NOMO-1 treated with DMSO at 0.1 percent for 48 hours (cell line): Measurements from ENCODE around the gene ATP1B4.
"Not testable (repeated sequence)": the region's sequence is repeated elsewhere in the genome, so short reads cannot be mapped to it uniquely, and the experiment has no call there.

ENCODE experiments used
- DNase-seq: peaks from one replicate; lab custom pipeline; 2025; ENCODE audit not compliant: unreplicated experiment; lab: John Stamatoyannopoulos, UW

Gene ATP1B4

DNA sequence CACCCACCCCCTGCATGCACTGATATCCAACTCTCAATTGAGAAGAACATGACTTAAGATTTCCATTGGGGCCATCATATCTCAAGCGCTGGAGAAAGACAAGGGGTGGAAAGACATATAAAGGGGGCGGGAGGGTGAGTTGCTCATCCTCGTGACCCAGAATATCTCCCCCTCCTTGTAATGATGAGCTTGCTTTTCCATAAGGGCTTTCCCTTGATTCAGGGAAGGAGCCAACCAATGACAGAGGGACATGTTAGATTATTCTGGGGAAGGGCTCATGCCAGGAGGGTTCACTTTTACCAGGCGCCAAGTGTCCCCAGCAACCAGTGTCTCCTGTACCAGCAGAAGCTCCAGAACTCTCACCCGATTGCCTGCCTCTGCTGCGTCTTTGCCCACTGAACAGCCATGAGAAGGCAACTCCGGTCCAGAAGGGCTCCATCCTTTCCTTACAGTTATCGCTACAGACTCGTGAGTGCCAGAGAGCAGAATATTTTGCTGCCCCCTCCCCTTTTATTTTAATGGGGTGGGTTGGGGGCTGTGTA, at the start of gene ATP1B4:
ATP1B4 (plus strand) TSS at position 326 of the 542 bp plus-strand sequence; CDS start at position 406, 80 bp downstream.
- no peak for DNase-seq

DNA sequence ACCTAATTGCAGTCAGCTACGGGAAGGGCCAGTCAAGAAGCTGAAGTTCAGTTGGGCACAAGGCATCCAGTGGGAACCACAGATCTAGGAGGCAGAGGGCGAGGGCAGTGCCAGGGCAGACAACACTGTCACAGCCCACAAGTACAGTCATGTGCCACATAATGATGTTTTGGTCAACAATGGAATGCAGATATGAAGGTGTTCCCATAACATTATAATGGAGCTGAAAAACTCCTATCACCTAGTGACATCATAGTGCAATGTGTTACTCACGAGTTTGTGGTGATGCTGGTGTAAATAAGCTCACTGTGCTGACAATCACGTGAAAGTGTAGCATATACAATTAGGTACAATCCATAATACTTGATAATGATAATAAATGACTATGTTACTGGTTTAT, 46.1 kb upstream of the ATP1B4 start:
- no peak for DNase-seq

DNA sequence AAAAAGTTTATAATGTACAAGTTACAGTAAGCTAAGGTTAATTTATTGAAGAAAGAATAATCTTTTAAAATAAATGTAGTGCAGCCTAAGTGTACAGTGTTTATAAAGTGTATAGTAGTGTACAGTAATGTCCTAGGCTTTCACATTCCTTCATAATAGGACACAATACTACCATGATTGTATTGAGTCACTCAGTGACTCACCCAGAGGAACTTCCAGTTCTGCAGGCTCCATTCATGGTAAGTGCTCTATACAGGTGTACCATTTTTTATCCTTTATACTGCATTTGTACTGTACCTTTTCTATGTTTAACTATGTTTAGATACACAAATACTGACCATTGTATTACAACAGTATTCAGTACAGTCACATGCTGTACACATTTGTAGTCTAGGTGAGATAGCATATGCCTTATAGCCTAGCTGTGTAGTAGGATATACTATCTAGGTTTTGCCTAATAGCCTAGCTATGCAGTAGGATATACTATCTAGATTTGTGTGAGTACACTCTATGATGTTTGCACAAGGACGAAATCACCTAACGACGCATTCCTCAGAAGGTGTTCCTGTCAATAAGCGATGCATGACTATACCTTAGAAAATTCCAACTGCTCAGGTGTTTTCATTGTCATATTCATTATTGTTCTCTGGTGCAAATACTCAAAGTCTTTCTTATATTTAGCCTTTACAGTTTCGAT, 45.2 kb upstream of the ATP1B4 start:
- no peak for DNase-seq

DNA sequence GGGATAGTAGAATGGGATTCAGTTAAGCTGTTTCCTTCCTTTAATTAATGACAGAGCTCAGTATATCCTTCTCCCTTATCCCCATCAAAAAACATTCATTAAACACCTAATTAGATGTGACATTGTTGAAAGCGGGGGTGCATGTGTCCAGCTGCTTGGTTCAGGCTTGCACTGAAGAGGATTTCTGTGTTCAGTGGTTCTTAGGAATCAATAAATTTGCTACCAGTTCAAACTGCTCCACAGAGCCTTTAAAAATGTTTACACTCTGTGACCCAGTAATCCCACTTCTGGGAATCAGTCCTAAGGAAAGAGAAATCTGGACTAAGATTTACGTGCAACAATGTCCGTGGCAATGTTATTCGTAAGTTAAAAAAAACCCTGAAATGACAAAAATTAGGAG, 43.5 kb upstream of the ATP1B4 start:
- DNase-seq: no peak

DNA sequence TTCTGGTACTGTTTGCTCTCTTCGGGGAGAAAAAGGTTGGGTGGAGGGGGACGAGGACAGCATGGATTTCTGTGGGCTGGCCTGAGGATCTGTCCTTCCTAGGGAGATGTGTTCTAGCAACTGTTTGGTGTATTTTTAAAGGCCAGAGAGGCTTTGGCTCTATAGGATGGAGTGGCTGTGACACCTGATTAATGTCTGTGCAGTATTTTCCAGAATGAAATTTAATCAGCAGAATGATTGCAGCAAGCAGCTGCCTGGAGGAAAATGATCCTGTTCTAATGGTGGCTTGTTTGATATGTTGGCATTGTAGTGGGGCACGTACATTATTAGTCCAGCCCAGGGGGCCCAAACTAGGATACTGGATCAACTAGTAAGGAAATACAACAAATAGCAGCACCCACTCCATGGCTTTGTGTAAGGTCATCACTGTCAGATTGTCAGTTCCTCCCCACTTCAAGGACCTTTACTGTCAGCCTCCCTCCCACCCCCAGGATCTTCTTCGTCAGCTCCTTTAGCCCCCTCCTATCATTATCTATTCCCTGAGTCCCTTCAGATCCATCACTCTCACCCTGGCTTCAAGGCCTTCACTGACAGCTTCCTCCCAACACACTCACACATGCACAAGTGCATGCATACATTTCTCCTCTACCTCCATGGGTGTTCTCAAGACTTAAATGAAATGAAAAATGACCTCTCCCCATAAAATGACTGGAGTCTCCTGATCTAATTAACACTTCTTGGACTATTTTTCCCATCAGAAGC, 40.2 kb upstream of the ATP1B4 start:
- DNase-seq: no peak

DNA sequence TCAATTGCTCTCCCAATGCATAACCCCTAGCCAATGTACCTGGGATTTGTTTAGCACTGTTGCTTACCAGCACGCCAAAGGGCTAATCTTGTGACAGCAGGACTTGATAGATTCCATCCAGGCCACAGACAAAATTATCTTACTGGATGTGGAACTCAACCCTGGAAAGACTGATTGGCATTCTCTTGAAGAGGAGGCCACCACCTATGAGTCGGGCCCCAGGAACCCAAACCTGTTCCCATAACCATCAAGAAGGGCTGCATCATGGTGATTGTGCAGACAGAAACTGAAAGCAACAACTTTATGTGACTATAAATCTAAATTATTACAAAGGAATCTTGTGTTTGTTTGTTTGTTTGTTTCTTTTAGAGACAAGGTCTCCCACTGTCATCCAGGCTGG, 30.8 kb upstream of the ATP1B4 start:
- DNase-seq: no peak

DNA sequence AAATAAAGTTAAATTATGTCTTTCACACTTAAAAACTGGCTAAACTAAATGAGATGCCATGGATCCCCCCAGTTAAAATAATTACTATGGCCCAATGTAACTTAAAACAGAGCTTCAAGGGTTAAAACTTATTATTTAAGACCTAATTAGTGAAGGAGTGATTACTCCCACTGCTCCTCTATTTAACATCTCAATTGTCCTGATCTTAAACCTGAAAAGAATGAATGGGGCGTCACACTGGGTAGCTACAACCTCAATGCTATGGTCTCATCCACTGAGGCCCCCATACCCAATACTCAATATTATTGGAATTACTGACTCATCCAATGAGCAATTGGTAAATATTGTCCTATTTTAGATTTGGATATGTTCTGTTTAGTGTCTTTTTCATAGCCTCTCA, 29.5 kb upstream of the ATP1B4 start:
- DNase-seq: no peak

DNA sequence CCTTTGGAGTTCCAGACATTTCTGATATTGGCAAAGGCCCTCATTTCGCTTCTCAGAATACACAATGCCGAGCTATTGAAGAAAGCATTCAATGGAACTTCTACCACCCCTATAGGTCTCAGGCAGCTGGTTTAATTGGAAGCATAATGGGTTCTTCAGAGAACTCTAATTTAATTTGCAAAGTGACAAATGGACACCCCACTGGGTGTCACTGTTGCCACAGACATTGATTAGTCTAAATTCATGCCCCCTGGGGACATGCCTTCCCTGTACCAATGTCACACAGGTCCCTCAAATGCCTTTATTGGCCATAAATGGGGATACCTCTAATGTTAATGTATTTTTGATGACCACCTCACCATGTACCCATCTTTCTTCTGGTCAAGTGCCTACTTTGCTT, 27.7 kb upstream of the ATP1B4 start:
- DNase-seq: no peak

DNA sequence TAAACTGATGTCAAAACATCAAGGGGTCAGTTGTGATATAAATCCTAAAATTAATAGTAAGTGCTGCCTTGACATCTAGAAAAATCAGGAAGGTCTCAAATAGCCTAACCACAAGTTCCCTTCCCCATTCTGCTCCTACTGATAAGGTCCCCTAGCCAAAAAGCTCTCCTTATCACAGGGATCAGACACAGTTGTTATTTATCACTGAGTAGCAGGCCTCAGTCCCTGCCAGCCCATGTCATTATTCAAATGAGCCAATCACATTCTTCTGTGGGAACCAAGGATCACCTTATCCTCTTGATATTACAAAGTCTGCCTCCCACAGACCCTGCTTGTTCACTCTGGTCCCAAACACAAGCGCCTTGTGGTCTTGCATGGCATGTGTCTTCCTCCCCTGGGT, 27.3 kb upstream of the ATP1B4 start:
- no peak for DNase-seq

DNA sequence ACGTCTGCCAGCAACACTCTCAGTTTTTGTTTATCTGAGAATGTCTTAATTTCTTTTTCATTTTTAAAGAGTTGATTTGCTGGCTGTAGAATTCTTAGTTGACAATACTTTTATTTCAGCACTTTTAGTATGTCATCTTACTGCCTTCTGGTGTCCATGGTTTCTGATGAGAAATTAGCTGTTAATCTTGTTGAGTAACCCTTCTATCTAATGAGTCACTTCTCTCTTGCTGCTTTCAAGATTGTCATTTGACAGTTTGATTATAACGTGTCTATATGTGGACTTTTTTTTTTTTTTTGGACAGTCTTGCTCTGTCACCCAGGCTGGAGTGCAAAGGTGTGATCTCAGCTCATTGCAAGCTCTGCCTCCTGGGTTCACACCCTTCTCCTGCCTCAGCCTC, 26.6 kb upstream of the ATP1B4 start:
- peak; percentile 57 for DNase-seq

DNA sequence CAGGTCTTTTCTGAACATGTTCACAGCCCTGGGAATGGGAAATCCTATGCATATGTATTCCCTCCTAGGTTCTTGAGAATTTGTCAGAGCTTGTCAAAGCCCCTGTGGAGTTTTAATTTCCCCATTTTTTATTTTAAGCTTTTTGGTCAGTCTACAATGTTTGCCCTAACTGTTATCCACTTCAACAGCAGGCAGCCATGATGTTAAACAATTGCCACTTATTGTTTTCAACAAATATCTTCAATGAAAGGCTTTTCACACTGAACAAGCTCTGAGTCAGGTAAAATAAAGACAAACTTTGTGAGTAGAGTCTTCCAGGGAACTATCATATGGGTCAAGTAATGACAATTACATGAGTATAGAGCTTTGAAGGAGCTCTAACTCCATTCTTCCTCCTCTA, 25.0 kb upstream of the ATP1B4 start:
- no peak for DNase-seq

DNA sequence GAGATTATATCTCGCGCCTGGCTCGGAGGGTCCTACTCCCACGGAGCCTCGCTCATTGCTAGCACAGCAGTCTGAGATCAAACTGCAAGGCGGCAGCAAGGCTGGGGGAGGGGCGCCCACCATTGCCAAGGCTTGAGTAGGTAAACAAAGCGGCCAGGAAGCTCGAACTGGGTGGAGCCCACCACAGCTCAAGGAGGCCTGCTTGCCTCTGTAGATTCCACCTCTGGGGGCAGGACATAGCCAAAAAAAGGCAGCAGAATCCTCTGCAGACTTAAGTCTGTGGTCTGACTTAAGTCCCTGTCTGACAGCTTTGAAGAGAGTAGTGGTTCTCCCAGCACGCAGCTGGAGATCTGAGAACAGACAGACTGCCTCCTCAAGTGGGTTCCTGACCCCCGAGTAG, 17.3 kb upstream of the ATP1B4 start:
- DNase-seq: not testable (repeated sequence)

DNA sequence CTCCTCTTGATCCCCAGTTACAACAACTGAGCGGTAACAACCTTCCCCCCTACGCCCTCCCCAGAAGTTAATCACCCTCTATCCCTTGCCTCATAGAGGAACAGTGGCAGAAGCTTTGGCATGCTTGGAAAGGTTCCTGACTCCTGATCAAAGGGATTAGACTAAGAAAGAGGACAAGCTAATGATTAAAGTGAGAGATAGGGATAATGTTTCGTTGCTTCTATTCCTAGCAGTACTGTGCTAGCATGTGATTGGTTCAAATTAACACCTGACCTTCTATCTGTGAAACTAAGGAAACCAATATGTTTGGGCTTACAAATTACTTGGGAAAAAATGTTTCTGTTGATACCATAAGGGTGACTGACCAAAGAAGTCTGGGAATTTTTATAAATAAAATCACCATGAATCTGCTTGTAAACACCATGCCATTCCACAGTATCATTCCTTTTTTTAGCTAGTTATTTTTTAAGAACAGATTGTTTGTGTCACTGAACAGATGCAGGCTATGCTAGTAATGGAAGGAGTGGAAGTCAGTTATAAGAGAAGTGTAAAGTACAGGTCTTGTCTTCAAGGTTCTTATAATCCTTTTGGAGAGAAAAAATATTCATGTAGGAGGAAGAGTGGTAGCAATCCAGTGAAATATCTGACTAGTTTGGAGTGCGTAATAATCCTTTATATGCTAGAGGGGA, 11.3 kb upstream of the ATP1B4 start:
- DNase-seq: no peak

DNA sequence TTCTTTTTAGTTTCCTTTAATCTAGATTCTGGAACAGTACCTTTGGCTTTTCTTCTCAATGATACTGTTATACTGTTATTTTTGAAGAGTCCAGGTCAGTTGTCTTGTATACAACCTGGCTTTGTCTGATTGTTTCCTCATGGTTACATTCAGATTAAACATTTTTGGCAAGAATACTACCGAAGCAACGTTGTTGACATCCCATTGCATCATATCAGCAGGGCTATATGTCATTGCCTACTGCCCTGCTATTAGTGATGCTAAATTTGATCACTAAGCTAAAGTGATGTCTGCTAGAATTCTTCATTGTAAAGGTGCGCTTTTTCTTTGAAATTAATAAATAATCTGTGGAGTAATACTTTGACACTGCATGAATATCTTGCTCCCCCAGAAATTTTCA, 5.8 kb upstream of the ATP1B4 start:
- no peak for DNase-seq

DNA sequence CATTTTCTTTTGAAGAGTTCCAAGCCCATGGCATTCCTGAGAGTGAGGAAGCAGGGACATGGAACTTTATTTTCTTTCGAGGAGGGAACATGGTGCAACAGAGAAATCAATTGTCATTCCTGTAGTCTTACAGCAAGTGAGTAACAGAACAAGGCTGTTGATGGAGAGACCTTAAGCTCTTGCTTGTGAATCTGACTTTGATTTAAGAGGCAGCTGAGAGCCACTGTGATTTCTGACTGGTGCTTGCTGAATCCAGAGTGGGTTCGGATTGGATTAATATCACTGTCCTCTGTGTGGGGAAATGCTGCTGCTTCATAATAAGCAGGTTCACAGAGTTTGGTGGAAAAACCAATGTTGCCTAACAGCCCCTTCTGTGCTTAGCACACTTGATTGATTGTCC, 4.7 kb upstream of the ATP1B4 start:
- no peak for DNase-seq

DNA sequence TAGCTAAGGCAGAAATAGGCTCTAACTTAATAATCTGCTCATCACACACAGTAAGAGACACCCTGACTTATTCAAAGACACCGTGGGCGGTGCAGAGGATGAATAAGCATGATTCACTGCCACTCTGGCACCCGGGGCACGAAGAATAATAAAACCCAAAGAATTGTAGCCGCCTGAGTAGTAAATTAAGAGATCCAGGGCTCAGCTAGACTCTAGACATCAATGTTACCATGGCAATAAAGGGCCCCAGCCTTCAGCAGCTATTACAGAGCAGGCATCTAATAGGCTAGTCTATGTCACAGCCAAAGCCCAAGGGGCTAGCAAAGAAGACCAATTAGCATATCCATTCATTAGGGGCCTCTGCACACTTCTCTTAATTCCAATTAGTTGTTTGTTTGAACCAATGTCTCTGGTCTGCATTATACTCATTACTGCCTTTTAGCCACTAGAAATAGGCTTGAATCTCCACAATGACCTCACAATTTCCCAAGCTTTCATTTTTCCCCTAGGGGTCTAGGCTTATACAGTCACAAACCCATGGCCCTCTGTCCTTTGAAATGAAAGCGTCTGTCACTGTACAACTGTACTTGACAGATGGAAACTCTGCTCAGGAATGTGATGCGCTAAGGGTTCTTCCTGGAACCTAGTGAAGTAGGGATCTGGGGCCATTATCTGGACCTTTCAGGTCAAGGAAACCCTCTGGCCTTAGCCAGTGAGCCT, 3.0 kb upstream of the ATP1B4 start:
- DNase-seq: no peak

DNA sequence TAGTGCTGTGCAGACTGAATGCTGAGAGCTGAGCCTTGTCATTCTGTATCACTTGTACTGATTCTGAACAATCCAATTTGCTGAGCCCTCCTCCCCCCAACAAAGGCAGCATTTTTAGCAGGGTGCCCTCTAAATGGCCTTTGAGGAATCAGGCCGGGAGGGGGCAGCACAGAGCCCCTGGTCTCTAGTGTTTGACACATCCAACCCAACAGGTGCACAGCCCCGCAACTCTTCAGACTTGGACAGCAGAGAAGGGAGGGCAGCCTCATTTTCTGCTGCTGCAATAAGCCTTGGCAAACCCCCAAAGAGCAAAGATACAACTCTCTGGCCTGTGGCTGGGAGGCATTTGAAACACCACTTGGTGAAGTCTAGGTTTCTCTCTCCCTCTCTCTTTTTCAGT, 3.4 kb downstream of the ATP1B4 start:
- DNase-seq: no peak

DNA sequence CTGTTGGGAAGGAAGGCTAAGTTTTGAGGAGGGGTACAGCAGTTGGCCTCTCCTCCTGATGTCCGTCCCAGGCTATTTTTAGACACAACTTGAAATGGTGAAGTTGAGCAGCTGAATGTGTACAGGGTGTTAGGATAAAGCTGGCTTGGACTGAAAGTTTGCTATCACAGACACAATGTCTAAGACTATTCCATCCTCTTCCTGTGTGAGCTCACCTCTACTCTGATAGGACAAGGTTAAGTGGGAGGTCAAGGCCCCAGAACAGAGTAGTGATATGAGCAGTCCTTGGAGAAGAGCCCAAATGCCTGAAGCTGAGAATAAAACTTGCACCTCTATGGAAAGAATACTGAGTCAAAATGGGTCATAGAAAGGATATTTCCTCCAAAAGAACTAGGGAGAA, 4.1 kb downstream of the ATP1B4 start:
- no peak for DNase-seq

DNA sequence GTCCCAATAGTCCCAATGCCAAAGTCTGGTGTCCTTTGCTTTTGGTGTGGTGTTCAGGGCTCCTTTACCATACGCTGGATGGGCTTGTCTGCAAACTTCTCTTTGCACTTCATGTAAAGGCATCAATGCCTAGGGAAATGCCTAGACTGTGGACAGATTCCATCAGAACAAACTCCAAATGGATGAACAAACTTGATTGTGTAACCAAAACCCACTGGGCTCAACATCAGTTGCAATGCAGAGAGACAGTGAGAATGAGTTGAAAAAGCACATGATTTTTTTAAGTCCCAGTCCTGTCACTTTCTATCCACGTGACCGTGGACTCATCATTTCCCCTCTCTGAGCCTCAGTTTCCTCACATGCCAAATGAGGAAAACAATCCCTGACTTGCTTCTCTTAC, 4.9 kb downstream of the ATP1B4 start:
- DNase-seq: no peak

DNA sequence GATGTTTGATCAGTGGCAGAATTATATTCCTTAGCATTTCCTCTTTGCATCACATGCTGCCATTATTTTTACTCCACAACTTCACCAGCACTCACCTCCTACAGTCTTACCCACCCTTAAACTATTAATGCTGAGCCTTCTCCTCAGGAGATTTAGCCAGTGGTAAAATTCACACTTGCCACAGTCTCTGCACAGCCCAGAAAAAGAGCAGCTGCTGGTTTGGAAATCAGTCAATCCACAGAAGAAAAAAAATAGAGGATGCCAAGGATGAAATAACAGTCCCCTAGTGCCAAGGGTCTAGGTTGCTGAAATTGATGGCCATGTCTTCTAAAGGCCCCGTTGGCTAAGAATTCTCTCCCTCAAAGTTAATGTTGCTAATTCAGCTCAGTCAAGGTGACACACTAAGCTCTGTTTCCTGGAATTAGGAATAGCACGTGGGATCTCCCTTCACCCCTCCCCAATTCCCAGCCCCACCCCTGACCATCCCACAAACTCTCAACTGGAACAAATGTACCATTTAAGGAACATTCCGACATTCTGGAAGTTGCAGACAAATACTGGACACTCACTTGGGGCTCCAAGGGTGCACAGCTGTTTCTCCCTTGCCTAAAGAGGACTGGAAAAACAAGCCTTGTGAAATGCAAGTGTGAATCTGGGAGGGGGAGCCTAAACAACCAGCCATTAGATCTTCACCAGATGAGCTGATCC, 5.7 kb downstream of the ATP1B4 start:
- no peak for DNase-seq
